DMS79 (cell line): Measurements from ENCODE around the gene S100A9.
"Not testable (repeated sequence)": the region's sequence is repeated elsewhere in the genome, so short reads cannot be mapped to it uniquely, and the experiment has no call there.

ENCODE experiments used
- DNase-seq: peaks from one replicate; lab custom pipeline; 2025; lab: John Stamatoyannopoulos, UW

The S100A9 gene

DNA sequence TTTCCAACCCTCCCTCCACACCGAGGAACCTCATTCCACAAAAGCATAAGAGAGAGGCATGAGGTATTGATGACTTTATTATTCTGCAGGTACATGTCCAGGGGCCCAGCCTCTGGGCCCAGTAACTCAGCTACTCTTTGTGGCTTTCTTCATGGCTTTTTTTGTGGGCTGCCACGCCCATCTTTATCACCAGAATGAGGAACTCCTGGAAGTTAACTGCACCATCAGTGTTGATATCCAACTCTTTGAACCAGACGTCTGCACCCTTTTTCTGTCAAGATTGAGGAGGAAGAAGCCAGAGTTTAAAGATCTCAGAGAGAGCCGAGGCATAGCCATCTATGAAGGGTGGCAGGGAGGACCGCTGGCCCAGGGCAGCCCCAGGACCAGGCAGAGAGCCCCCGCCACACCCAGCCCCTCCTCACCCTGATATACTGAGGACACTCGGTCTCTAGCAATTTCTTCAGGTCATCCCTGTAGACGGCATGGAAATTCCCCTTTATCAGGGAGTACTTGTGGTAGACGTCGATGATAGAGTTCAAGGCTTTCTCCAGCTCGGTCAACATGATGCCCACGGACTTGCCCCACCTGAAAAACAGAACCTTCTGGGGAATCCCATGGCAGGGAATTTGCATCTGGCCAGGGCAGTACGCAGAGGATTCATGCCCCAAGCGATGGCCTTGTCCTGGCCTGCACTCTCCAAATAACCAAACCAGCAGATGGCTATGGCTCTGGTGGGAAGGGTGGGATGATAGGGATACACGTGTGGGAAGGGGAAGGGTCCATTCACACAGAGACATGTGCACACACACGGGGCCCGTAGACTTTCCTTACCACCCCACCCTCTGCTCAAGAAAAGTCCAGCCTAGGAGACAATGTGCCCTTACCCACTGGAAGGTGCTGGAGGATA is 32.6 kb downstream of the S100A9 start:
- DNase-seq: no peak

DNA sequence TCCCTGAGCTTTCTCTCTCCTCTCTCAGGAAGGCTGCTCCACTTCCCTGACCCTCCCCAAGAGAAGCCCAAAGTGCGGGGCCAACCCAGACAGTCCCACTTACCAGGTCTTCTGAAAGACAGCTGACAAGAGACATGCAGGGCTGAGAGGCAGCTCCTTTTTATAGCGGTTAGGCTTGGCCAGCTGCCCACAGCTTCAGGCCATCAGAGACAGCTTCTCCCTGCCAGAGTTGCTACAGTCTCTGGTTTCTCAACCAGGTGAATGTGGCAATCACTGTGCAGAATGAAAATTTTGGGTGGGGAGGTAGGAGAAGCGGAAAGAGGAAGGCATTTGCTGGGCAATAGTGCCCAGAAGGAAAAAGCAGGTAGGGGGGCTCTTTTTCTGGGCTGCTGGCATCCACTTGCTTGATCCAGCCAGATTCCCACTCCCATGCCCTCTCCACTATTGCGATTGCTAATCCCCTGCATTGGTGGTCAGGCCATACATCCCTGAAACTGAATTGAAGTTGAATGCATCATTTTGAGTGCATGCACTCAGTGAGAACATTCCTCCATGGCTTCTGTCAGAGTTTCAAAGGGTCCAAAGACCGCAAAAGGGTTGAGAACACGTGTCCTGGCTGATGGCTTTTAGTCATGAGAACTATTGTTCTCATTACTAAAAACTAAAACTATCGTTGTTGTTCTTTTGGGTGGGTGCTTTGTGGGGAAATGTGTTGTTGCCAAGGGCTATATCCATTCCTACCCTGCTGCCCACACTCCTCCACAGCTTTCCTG is 33.5 kb downstream of the S100A9 start, which contains the start of gene S100A8:
TSS of gene S100A8 (minus strand) at position 136 of the 773 bp plus-strand sequence. CDS start 538 bp downstream, outside the sequence.
- DNase-seq: no peak

GRCh38 chr1:153392258-153392657 is 34.6 kb downstream of the S100A9 start:
- no peak for DNase-seq

GRCh38 chr1:153392822-153393221 is 35.2 kb downstream of the S100A9 start:
- DNase-seq: no peak

DNA sequence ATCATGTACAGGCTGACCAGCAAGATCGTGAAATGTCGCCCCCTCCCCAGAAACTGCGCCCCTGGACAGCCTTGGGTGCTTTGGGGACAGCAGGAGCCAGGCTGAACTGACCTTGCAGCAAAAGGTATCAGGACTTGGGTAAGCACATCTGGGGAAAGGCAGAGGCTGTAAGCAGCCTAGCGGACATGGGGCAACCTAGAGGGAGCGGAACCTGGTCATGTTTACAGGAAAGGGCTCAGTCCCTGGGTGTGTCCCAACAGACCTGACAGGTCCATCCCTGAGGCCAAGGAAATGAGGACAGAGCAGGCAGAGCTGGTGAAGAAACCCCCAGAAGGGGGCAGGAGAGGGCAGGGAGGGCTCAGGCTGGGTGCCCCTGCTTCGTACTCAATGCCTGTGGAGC is 36.3 kb downstream of the S100A9 start:
- DNase-seq: no peak

- DNase-seq: no peak
These were observed 36.7 kb downstream of the S100A9 start for GRCh38 chr1:153394391-153394790.

DNA sequence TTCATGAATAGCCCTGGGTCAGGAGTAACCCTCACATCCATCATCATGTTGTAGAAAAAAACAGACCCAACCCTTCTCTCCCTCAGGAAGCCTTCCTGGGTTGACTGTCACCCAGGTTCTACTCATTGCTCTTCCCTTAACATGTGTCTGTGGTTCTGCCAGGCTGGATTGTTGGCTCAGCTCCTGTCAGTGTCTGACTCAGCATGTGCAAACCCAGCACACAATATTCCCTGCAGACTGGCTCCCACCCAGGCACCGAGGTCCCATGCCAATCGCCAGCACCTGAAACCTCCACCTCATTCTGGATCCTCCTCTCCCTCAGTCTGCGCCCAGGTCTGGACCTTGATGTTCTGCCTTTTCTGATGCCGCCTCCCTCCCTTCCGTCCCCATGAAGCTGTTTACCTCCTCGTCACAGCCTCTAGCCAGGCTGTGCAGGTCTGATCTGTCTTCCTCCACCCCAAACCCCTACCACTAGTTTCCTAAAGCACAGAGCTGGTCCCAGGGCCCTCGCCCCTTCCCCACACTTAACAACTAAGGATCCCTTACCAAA is 37.6 kb downstream of the S100A9 start:
- DNase-seq: no peak

DNA sequence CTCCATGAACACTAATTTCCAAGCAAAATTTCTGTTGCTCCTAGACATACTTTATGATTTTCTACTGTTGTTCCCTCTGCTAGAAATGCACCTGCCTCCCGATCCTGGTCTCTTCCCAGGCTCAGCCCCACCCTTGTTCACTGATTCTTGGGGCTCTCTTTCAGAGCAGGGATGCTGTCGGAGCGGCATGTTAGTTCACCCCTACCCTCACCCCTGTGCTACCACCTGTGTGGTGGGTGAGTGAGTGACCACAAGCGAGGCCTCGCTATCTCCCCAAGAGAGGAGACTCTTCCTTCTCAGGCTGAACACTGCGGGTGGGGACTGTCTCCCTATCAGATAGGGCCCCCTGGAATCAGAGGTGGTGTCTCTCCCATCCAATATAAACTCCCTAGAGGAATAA is 38.1 kb downstream of the S100A9 start:
- no peak for DNase-seq

- no peak for DNase-seq
These were observed 38.8 kb downstream of the S100A9 start for GRCh38 chr1:153396461-153396860.

DNA sequence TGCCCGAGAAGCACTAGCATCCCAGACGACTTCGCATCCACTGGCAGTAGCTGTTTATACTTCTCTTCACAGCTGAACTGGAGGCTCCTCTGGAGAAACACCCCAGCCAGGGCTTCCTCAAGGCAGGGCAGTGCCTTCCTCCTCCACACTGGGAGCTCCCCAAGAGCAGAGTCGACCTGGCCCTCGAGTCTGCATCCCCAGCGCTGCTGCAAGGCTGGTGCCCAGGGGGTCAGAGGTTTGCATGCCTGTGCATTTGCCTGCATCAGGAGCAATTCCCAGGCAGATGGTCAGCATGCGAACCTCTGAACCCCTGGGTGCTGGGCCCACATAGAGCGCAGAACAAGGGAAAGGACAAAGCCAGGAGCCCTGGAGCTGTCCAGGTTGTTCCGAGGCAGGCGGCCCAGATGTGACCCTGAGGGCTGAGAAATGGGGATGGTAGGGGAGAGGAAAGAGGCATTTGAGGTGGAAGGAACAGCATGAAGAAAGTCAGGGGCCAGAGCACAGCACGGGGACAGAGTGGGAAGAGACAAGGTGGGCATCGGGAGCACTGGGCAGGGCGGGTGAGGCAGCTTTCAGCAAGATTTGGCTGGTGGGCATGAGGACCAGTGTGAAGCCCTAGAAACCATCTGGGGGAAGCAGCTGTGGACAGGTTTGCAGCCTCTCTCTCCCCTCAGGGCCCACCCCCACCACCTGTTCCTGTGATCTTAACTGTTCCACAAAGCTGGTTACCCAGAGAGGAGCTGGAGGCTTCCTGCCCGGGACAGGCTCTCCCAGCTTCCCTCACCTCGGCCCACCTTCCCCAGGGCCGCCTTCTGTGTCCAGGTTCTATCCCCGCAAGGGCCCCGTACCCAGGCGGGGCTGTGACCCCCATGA is 39.6 kb downstream of the S100A9 start:
- DNase-seq: no peak

GRCh38 chr1:153397924-153398651 is 40.4 kb downstream of the S100A9 start:
- DNase-seq: no peak

GRCh38 chr1:153399401-153400055 is 41.9 kb downstream of the S100A9 start:
- DNase-seq: no peak

DNA sequence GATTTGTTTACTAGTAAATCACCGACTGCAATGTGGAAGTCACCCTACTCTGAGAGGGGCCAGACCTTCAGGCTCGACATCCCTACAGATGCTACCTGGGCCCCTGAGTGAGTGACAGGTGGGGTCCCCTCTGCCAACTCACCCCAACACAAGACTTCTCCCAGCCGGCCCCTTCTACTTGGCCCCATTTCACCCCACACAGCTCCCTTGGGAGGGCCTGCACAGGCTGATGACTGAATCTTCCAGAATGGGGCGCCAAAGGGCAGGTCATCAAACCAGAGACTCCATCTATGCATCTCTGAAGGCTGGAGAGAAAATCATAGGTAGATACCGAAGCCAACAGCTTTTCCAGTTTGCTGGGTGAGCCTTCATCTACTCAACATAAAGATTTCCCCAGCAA is 42.6 kb downstream of the S100A9 start:
- no peak for DNase-seq

GRCh38 chr1:153401461-153401860 is 43.8 kb downstream of the S100A9 start:
- DNase-seq: no peak

DNA sequence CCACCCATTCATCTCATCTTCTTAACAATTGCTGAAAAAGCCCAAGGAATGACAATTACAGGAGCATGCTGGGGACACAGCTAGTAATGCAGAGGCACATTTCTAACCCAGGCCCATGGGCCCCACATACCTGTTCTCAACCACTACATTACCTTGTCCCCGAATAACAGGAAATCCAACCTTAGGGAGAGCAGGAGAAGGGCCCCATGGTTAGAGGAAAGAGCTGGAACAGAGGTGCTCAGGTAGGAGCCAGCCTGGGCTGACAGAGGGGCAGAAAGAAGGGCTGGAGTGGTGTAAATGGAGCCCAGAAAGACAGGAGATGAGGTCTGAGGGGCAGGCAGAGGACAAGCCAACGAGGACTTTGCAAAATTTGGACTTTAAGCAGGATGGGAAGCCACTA is 44.6 kb downstream of the S100A9 start:
- DNase-seq: no peak

- no peak for DNase-seq
These were observed 45.9 kb downstream of the S100A9 start for GRCh38 chr1:153403421-153404085.

DNA sequence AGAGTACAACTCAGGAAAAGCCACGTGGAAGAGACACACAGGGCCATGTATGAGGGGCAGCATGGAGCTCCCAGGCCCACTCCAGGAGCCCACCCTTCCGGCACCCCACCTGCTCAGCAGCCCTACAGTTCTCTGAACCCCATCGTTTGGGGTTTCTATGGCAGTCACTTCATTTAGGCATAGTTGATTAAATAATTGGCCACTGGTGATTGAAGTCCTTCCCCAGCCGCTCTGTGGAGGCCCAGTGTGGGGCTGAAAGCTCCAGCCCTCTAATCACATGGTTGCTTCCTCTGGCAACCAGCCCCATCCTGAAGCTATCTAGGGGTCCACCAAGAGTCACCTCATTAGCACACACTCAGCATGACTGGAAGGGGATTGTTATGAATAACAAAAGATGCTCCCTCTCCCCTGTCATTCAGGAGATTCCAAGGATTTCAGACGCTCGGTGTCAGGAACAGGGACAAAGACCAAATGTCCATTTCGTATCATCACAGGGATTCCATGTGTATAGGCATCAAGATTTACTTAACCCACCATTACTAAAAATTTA is 46.5 kb downstream of the S100A9 start:
- DNase-seq: no peak

- no peak for DNase-seq
These were observed 47.1 kb downstream of the S100A9 start for GRCh38 chr1:153404768-153405167.

- DNase-seq: not testable (repeated sequence)
These were observed 48.4 kb downstream of the S100A9 start for GRCh38 chr1:153405825-153406599.
